ENCODE results near the gene NDUFAF3.

GRCh38 chr3:48996640-48997039 lies 25.3 kb upstream of the NDUFAF3 start:
- TF ChIP-seq EZH2 (IDR thresholded peaks at IDR 0.05) (no peak), REST (IDR thresholded peaks at IDR 0.05; ENCODE audit: low read depth) (no peak), EZH2phosphoT487 (IDR thresholded peaks at IDR 0.05; ENCODE audit: borderline replicate concordance) (no peak)
- TF ChIP-seq, protein P1, sequence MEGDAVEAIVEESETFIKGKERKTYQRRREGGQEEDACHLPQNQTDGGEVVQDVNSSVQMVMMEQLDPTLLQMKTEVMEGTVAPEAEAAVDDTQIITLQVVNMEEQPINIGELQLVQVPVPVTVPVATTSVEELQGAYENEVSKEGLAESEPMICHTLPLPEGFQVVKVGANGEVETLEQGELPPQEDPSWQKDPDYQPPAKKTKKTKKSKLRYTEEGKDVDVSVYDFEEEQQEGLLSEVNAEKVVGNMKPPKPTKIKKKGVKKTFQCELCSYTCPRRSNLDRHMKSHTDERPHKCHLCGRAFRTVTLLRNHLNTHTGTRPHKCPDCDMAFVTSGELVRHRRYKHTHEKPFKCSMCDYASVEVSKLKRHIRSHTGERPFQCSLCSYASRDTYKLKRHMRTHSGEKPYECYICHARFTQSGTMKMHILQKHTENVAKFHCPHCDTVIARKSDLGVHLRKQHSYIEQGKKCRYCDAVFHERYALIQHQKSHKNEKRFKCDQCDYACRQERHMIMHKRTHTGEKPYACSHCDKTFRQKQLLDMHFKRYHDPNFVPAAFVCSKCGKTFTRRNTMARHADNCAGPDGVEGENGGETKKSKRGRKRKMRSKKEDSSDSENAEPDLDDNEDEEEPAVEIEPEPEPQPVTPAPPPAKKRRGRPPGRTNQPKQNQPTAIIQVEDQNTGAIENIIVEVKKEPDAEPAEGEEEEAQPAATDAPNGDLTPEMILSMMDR (IDR thresholded peaks at IDR 0.05 in 2 of 3, conservative IDR thresholded peaks at IDR 0.05 in 1 of 3; ENCODE audit: borderline replicate concordance in 1 of 3, insufficient read depth in 1 of 3, low read depth in 2 of 3, low read length in 2 of 3), result no peak
- TF ChIP-seq, protein P2, sequence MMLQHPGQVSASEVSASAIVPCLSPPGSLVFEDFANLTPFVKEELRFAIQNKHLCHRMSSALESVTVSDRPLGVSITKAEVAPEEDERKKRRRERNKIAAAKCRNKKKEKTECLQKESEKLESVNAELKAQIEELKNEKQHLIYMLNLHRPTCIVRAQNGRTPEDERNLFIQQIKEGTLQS (IDR thresholded peaks at IDR 0.05), result no peak

Measured in HCT116 (cell line).